Smooth muscle cell (in vitro differentiated cells): ENCODE results near the gene CNIH4. TPM values are rescaled to one million over a fixed set of nuclear protein-coding genes. Genes with fewer than 3 reads are reported as not detected.

Source experiments
- DNase-seq: peaks from one replicate; lab custom pipeline; 2025; ENCODE audit not compliant: unreplicated experiment; lab: John Stamatoyannopoulos, UW
- H2AFZ ChIP-seq: fragments of 200-600 bp; sonication (generic); 2 replicates; pipeline ENCODE4 v1.6.0; 2016; ENCODE audit warnings: antibody characterized with exemption, low read depth, mild to moderate bottlenecking
- H3F3A ChIP-seq: fragments of 200-600 bp; sonication (generic); 2 replicates; pipeline ENCODE4 v1.6.0; 2017; ENCODE audit warnings: antibody characterized with exemption, low read depth
- H3K27ac ChIP-seq: fragments of 200-600 bp; sonication (generic); 2 replicates; pipeline ENCODE4 v1.5.1; 2016; ENCODE audit warnings: low read depth, mild to moderate bottlenecking
- H3K27me3 ChIP-seq: fragments of 200-600 bp; sonication (generic); 2 replicates; pipeline ENCODE4 v1.6.1; 2016; ENCODE audit warnings: low read depth, mild to moderate bottlenecking
- H3K36me3 ChIP-seq: fragments of 200-600 bp; sonication (generic); 2 replicates; pipeline ENCODE4 v1.5.1; 2016; ENCODE audit warnings: low read depth
- H3K4me1 ChIP-seq: fragments of 200-600 bp; sonication (generic); 2 replicates; pipeline ENCODE4 v1.5.1; 2016; ENCODE audit warnings: low read depth
- H3K4me2 ChIP-seq: fragments of 200-600 bp; sonication (generic); 2 replicates; pipeline ENCODE4 v1.6.0; 2016; ENCODE audit warnings: mild to moderate bottlenecking
- H3K4me3 ChIP-seq: fragments of 200-600 bp; sonication (generic); 2 replicates; pipeline ENCODE4 v1.5.1; 2016; ENCODE audit warnings: mild to moderate bottlenecking
- H3K79me2 ChIP-seq: fragments of 200-600 bp; sonication (generic); 2 replicates; pipeline ENCODE4 v1.6.0; 2016; ENCODE audit warnings: low read depth, mild to moderate bottlenecking
- H3K9ac ChIP-seq: fragments of 200-600 bp; sonication (generic); 2 replicates; pipeline ENCODE4 v1.6.0; 2016; ENCODE audit warnings: low read depth
- H3K9me3 ChIP-seq: fragments of 200-600 bp; sonication (generic); replicated peaks from 2 replicates; pipeline ENCODE4 v1.5.1; 2016; ENCODE audit warnings: low read depth
- H4K20me1 ChIP-seq: fragments of 200-600 bp; sonication (generic); 2 replicates; pipeline ENCODE4 v1.6.0; 2016; ENCODE audit warnings: low read depth
- CTCF ChIP-seq: fragments of 200-600 bp; sonication (generic); IDR thresholded peaks from 2 replicates; pipeline ENCODE4 v1.5.1; 2017; ENCODE audit warnings: borderline replicate concordance, mild to moderate bottlenecking, antibody characterized with exemption; ENCODE audit not compliant: insufficient read depth, poor library complexity, severe bottlenecking
- WGBS: methylation state at CpG from one replicate; pipeline ENCODE4 v1.1.7; 2016; ENCODE audit warnings: low lambda C conversion rate; 5-methylcytosine and 5-hydroxymethylcytosine counted together
- polyA plus RNA-seq: library from polyadenylated mRNA; unstranded; fragments of >200 nt; fragmentation: Nextera tagmentation; extraction: Ambion mirVana; gene quantifications from 2 replicates; pipeline ENCODE4 v1.2.1, GENCODE V29; 2016
- total RNA-seq: library from RNA; depleted of rRNA; stranded (reverse); fragments of >200 nt; gene quantifications from 2 replicates; pipeline ENCODE4 v1.2.3, GENCODE V29; 2014

CNIH4 gene
- total and polyA plus RNA-seq, 2 experiments from 2014 or later = 61.4 to 125 TPM

- Histone ChIP-seq H3K27ac (no peak overlapping the region), H2AFZ (no peak overlapping the region), H3K9me3 (no peaks in the 10 kb centered on the region), H3K9ac (no peak overlapping the region), H3K4me1 (no peaks in the 10 kb centered on the region), H4K20me1 (peaks cover 81% of the 10 kb centered on the region), H3K36me3 (peaks cover 38% of the 10 kb centered on the region), H3K27me3 (no peaks in the 10 kb centered on the region), H3K79me2 (peaks cover 22% of the 10 kb centered on the region), H3K4me2 (no peak overlapping the region), H3K4me3 (no peak overlapping the region), H3F3A (peaks cover 3% of the 10 kb centered on the region)
- 93% methylated on average over 3 of the region's 3 CpGs for WGBS
- DNase-seq = no peak
- no peak for TF ChIP-seq CTCF
Observed at GRCh38 chr1:224404916-224405603, 48.4 kb downstream of the CNIH4 start.

GRCh38 chr1:224405604-224405970 is 48.9 kb downstream of the CNIH4 start:
- Histone ChIP-seq H3K79me2 (peaks cover 22% of the 10 kb centered on the region), H3K27ac (peak overlapping the region; percentile 0), H3F3A (peaks cover 3% of the 10 kb centered on the region), H3K9ac (no peak overlapping the region), H3K4me2 (no peak overlapping the region), H3K27me3 (no peaks in the 10 kb centered on the region), H3K9me3 (no peaks in the 10 kb centered on the region), H2AFZ (no peak overlapping the region), H3K36me3 (peaks cover 35% of the 10 kb centered on the region), H4K20me1 (peaks cover 80% of the 10 kb centered on the region), H3K4me1 (no peaks in the 10 kb centered on the region), H3K4me3 (no peak overlapping the region)
- 94% methylated on average over 2 of the region's 2 CpGs for WGBS
- no peak for TF ChIP-seq CTCF
- no peak for DNase-seq

GRCh38 chr1:224406216-224406615 is 49.5 kb downstream of the CNIH4 start:
- H3K27me3 ChIP-seq = no peaks in the 10 kb centered on the region
- no peak overlapping the region for H3K9ac ChIP-seq
- peaks cover 24% of the 10 kb centered on the region for H3K79me2 ChIP-seq
- no peak for TF ChIP-seq CTCF
- no peak overlapping the region for H3K4me3 ChIP-seq
- H4K20me1 ChIP-seq = peaks cover 78% of the 10 kb centered on the region
- H3F3A ChIP-seq = peaks cover 3% of the 10 kb centered on the region
- no peak overlapping the region for H3K4me2 ChIP-seq
- H3K36me3 ChIP-seq = peaks cover 35% of the 10 kb centered on the region
- no peak overlapping the region for H2AFZ ChIP-seq
- no peaks in the 10 kb centered on the region for H3K9me3 ChIP-seq
- peak overlapping the region; percentile 8 for H3K27ac ChIP-seq
- no peaks in the 10 kb centered on the region for H3K4me1 ChIP-seq
- DNase-seq = no peak
